Smooth muscle cell (in vitro differentiated cells): ENCODE measurements around the gene PTPN18. TPM values are rescaled to one million over a fixed set of nuclear protein-coding genes. Genes with fewer than 3 reads are reported as not detected.

Experiments used
- DNase-seq: peaks from one replicate; lab custom pipeline; 2025; ENCODE audit not compliant: unreplicated experiment; lab: John Stamatoyannopoulos, UW
- H2AFZ ChIP-seq: fragments of 200-600 bp; sonication (generic); 2 replicates; pipeline ENCODE4 v1.6.0; 2016; ENCODE audit warnings: antibody characterized with exemption, low read depth, mild to moderate bottlenecking
- H3F3A ChIP-seq: fragments of 200-600 bp; sonication (generic); 2 replicates; pipeline ENCODE4 v1.6.0; 2017; ENCODE audit warnings: antibody characterized with exemption, low read depth
- H3K27ac ChIP-seq: fragments of 200-600 bp; sonication (generic); 2 replicates; pipeline ENCODE4 v1.5.1; 2016; ENCODE audit warnings: low read depth, mild to moderate bottlenecking
- H3K27me3 ChIP-seq: fragments of 200-600 bp; sonication (generic); 2 replicates; pipeline ENCODE4 v1.6.1; 2016; ENCODE audit warnings: low read depth, mild to moderate bottlenecking
- H3K36me3 ChIP-seq: fragments of 200-600 bp; sonication (generic); 2 replicates; pipeline ENCODE4 v1.5.1; 2016; ENCODE audit warnings: low read depth
- H3K4me1 ChIP-seq: fragments of 200-600 bp; sonication (generic); 2 replicates; pipeline ENCODE4 v1.5.1; 2016; ENCODE audit warnings: low read depth
- H3K4me2 ChIP-seq: fragments of 200-600 bp; sonication (generic); 2 replicates; pipeline ENCODE4 v1.6.0; 2016; ENCODE audit warnings: mild to moderate bottlenecking
- H3K4me3 ChIP-seq: fragments of 200-600 bp; sonication (generic); 2 replicates; pipeline ENCODE4 v1.5.1; 2016; ENCODE audit warnings: mild to moderate bottlenecking
- H3K79me2 ChIP-seq: fragments of 200-600 bp; sonication (generic); 2 replicates; pipeline ENCODE4 v1.6.0; 2016; ENCODE audit warnings: low read depth, mild to moderate bottlenecking
- H3K9ac ChIP-seq: fragments of 200-600 bp; sonication (generic); 2 replicates; pipeline ENCODE4 v1.6.0; 2016; ENCODE audit warnings: low read depth
- H3K9me3 ChIP-seq: fragments of 200-600 bp; sonication (generic); replicated peaks from 2 replicates; pipeline ENCODE4 v1.5.1; 2016; ENCODE audit warnings: low read depth
- H4K20me1 ChIP-seq: fragments of 200-600 bp; sonication (generic); 2 replicates; pipeline ENCODE4 v1.6.0; 2016; ENCODE audit warnings: low read depth
- WGBS: methylation state at CpG from one replicate; pipeline ENCODE4 v1.1.7; 2016; ENCODE audit warnings: low lambda C conversion rate; 5-methylcytosine and 5-hydroxymethylcytosine counted together
- polyA plus RNA-seq: library from polyadenylated mRNA; unstranded; fragments of >200 nt; fragmentation: Nextera tagmentation; extraction: Ambion mirVana; gene quantifications from 2 replicates; pipeline ENCODE4 v1.2.1, GENCODE V29; 2016
- total RNA-seq: library from RNA; depleted of rRNA; stranded (reverse); fragments of >200 nt; gene quantifications from 2 replicates; pipeline ENCODE4 v1.2.3, GENCODE V29; 2014
- TF ChIP-seq, protein P1 (sequence below): fragments of 200-600 bp; sonication (generic); IDR thresholded peaks from 2 replicates; pipeline ENCODE4 v1.5.1; 2017; ENCODE audit warnings: borderline replicate concordance, mild to moderate bottlenecking, antibody characterized with exemption; ENCODE audit not compliant: insufficient read depth, poor library complexity, severe bottlenecking

PTPN18 gene
- total and polyA plus RNA-seq, 2 experiments from 2014 or later, result 4.4 to 10.2 TPM

DNA sequence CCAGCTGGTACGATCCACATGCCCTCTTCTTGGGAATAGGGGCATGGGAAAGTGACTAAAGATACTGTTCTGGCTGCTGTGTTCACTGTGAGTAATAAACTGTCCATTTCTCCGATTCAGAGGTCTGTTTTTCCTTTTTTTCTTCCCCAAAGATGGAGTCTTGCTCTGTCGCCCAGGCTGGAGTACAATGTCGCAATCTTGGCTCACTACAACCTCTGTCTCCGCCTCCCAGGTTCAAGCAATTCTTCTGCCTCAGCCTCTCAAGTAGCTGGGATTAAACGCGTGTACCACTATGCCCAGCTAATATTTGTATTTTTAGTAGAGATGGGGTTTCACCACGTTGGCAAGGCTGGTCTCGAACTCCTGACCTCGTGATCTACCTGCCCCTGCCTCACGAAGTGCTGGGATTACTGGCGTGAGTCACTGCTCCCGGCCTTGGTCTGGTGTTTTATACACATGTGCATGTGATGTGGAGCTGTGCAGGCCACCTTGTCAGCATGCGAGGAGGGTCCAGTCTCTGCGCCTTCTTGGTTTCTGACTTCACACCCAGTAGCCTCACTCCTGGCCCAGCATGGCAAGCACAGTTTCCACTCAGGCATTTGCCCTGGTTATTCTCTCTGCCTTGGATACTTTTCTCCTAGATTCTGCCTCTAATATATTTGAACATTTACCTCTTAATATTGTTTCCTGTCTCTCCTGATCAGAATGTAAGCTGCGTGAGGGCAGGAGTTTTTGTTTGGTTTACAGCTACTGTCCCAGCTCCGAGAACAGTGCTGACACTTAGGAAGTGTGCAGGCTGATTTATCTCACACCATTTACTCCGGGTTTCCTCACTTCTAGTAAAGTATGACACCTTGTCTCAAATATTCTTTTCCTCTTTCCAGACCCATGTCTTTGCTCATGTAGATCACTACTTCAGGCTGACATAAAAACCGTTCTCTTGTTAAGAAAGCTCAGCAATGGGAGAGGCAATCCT lies 19.7 kb downstream of the PTPN18 start:
- H4K20me1 ChIP-seq, result peaks cover 53% of the 10 kb centered on the region
- no peak overlapping the region for H2AFZ ChIP-seq
- no peak overlapping the region for H3K9ac ChIP-seq
- no peaks in the 10 kb centered on the region for H3F3A ChIP-seq
- no peak overlapping the region for H3K4me3 ChIP-seq
- H3K36me3 ChIP-seq, result no peaks in the 10 kb centered on the region
- no peak overlapping the region for H3K4me2 ChIP-seq
- H3K27ac ChIP-seq, result no peak overlapping the region
- no peaks in the 10 kb centered on the region for H3K9me3 ChIP-seq
- peaks cover 11% of the 10 kb centered on the region for H3K4me1 ChIP-seq
- no peak for DNase-seq
- H3K79me2 ChIP-seq, result peaks cover 37% of the 10 kb centered on the region
- H3K27me3 ChIP-seq, result no peaks in the 10 kb centered on the region
- TF ChIP-seq, protein P1, sequence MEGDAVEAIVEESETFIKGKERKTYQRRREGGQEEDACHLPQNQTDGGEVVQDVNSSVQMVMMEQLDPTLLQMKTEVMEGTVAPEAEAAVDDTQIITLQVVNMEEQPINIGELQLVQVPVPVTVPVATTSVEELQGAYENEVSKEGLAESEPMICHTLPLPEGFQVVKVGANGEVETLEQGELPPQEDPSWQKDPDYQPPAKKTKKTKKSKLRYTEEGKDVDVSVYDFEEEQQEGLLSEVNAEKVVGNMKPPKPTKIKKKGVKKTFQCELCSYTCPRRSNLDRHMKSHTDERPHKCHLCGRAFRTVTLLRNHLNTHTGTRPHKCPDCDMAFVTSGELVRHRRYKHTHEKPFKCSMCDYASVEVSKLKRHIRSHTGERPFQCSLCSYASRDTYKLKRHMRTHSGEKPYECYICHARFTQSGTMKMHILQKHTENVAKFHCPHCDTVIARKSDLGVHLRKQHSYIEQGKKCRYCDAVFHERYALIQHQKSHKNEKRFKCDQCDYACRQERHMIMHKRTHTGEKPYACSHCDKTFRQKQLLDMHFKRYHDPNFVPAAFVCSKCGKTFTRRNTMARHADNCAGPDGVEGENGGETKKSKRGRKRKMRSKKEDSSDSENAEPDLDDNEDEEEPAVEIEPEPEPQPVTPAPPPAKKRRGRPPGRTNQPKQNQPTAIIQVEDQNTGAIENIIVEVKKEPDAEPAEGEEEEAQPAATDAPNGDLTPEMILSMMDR, result no peak
- WGBS, result 95% methylated on average over 19 of the region's 19 CpGs

DNA sequence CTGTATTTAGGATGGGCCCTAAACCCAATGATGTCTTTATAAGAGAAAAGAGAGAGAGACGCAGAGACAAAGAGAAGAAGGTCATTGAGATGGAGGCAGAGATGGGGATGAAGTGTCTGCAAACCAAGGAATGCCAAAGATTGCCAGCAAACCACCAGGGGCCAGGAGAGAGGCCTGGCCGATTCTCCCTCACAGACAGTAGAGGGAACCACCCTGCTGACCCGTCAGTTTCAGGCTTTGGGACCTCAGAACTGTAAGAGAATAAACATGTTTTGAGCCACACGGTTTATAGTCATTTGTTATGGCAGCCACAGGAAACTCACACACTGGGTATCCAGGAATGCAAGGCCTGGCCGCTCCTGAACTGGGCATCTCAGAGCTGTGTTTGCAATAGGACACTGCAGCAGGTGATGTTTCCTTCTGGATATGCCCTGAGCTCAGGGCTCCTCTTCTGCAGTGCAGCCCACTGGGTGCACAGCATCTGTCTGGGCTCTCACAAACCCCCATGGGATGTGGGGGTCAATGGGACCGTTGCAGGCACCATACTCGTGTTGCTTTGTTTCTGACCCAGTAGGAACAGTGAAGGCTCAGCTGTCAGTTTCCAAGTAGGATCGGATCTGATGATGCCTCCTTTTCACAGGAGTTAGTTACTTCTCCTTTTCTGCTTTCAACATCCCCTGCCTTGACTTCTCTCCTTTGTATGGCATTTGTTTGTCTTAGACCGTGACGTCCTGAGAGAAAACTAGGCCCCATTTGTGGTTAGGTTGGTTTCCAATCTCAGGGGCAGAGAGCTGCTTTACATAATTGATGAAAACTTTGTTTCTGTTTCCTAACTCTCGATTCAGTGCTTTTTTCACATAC lies 20.8 kb downstream of the PTPN18 start:
- Histone ChIP-seq H3K79me2 (peaks cover 32% of the 10 kb centered on the region), H3K9me3 (no peaks in the 10 kb centered on the region), H3K4me3 (no peak overlapping the region), H3K4me1 (peaks cover 6% of the 10 kb centered on the region), H3F3A (no peaks in the 10 kb centered on the region), H3K9ac (no peak overlapping the region), H3K4me2 (no peak overlapping the region), H3K27me3 (no peaks in the 10 kb centered on the region), H4K20me1 (peaks cover 60% of the 10 kb centered on the region), H3K36me3 (no peaks in the 10 kb centered on the region), H2AFZ (no peak overlapping the region), H3K27ac (no peak overlapping the region)
- 91% methylated on average over 11 of the region's 11 CpGs for WGBS
- no peak for DNase-seq
- TF ChIP-seq, protein P1, result no peak

DNA sequence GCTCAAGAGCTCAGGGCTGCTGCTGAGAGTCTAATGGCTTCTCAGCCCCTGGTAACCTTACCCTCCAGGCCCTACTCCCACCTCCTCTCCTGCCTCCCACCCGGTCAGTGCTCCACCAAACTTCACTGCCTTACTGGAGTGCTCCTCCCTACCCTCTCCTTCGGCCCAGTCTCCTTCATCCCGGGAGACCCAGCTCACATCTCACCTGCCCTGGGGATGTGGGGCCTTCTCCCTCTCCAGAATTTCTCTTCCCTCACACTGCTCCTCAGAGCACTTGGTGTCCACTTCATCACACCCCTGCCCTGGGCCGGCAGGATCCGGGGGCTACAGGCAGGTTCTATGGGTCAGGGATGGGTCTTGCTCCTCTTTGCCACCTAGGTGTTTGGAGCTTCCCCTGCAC lies 21.6 kb downstream of the PTPN18 start:
- peaks cover 5% of the 10 kb centered on the region for H3K4me1 ChIP-seq
- no peak overlapping the region for H3K27ac ChIP-seq
- no peaks in the 10 kb centered on the region for H3K9me3 ChIP-seq
- no peak for DNase-seq
- no peaks in the 10 kb centered on the region for H3F3A ChIP-seq
- no peaks in the 10 kb centered on the region for H3K27me3 ChIP-seq
- no peak overlapping the region for H3K4me3 ChIP-seq
- peaks cover 32% of the 10 kb centered on the region for H3K79me2 ChIP-seq
- H3K36me3 ChIP-seq, result no peaks in the 10 kb centered on the region
- no peak overlapping the region for H3K9ac ChIP-seq
- H3K4me2 ChIP-seq, result no peak overlapping the region
- H2AFZ ChIP-seq, result no peak overlapping the region
- 87% methylated on average over 5 of the region's 5 CpGs for WGBS
- TF ChIP-seq, protein P1, result no peak
- H4K20me1 ChIP-seq, result peaks cover 65% of the 10 kb centered on the region
